ENCODE results near the gene SCLT1.

DNA sequence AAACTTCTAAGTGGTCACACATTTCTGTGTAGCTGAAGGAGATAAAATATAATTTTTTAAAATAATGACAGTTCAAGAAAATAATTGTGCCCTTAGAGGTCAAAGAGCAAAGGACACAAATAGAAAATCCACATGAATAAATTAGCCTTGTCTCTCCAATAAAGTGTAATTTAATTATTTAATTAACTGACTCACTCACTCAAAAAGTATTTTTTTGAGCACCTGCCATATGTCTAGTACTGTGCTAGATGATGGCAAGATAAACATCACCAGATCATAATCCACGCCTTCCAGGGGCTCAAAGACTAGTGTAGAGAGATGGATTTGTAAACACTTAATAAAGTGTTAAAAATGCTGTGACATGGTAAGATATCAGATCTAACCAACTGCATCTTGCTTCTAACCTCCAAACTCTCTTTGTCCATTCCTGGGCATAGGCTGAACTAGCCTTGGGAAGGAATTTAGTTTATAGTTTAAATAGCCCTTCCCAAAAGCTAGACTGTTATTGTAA lies 112.5 kb downstream of the SCLT1 start:
- TF ChIP-seq, protein P1, sequence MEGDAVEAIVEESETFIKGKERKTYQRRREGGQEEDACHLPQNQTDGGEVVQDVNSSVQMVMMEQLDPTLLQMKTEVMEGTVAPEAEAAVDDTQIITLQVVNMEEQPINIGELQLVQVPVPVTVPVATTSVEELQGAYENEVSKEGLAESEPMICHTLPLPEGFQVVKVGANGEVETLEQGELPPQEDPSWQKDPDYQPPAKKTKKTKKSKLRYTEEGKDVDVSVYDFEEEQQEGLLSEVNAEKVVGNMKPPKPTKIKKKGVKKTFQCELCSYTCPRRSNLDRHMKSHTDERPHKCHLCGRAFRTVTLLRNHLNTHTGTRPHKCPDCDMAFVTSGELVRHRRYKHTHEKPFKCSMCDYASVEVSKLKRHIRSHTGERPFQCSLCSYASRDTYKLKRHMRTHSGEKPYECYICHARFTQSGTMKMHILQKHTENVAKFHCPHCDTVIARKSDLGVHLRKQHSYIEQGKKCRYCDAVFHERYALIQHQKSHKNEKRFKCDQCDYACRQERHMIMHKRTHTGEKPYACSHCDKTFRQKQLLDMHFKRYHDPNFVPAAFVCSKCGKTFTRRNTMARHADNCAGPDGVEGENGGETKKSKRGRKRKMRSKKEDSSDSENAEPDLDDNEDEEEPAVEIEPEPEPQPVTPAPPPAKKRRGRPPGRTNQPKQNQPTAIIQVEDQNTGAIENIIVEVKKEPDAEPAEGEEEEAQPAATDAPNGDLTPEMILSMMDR (IDR thresholded peaks at IDR 0.05) = no peak
- TF ChIP-seq POLR2A (IDR thresholded peaks at IDR 0.05) = no peak
- no peak for TF ChIP-seq POLR2AphosphoS5 (IDR thresholded peaks at IDR 0.05)

All from breast epithelium (tissue), 3 donors.